ENCODE data around the gene HSD17B1. TPM values are rescaled to one million over a fixed set of nuclear protein-coding genes. Genes with fewer than 3 reads are reported as not detected.
A peak's percentile ranks its signal among the peaks of the same experiment; 100 is the strongest.
"Not testable (repeated sequence)": the region's sequence is repeated elsewhere in the genome, so short reads cannot be mapped to it uniquely, and the experiment has no call there.

The HSD17B1 gene
- total RNA-seq, 1 donor from 2014 or later, result 1.2 TPM

- ChIA-PET POLR2A (interaction anchor here (1.1 to 2.7 kb wide), 5 partner anchors 10 to 56 kb away, joined by 4 to 33 read pairs (median 26); partner anchors contain the start of genes MLX, NAGLU, PSMC3IP and RETREG3), CTCF (interaction anchor here (2.2 kb wide), 1 partner anchor 25 kb away, joined by 11 read pairs; the partner anchor contains the start of gene PSMC3IP)
- Mint-ChIP-seq H3K27ac (peak overlapping the region; percentile 93), H3K4me1 (peaks cover 35% of the 10 kb centered on the region), H3K9me3 (no peaks in the 10 kb centered on the region), H3K27me3 (no peaks in the 10 kb centered on the region), H3K36me3 (ENCODE audit: low read depth) (peaks cover 2% of the 10 kb centered on the region), H3K4me3 (peak overlapping the region; percentile 93)
- no peak for DNase-seq
- ATAC-seq (ENCODE audit: low read depth), result no peak
- no peak for TF ChIP-seq CTCF (IDR thresholded peaks at IDR 0.05)
- intact Hi-C loops (cut with micrococcal nuclease), result no loop called here
Measured at GRCh38 chr17:42553161-42553818, 567 bp downstream of the HSD17B1 start.

- peaks cover 2% of the 10 kb centered on the region for H3K36me3 Mint-ChIP-seq (ENCODE audit: low read depth)
- DNase-seq (no peak), ATAC-seq (ENCODE audit: low read depth) (no peak)
- H3K27me3 Mint-ChIP-seq, result no peaks in the 10 kb centered on the region
- peak overlapping the region; percentile 93 for H3K27ac Mint-ChIP-seq
- intact Hi-C loops (cut with micrococcal nuclease), result loop anchor here (1.0 kb wide), 4 partner anchors 8 to 55 kb away; partner anchors contain the start of genes COASY, NAGLU, RETREG3 and TUBG1
- H3K9me3 Mint-ChIP-seq, result no peaks in the 10 kb centered on the region
- peaks cover 32% of the 10 kb centered on the region for H3K4me1 Mint-ChIP-seq
- POLR2A ChIA-PET, result interaction anchor here (0.8 to 2.7 kb wide), 18 partner anchors 8 to 808 kb away, joined by 3 to 33 read pairs (median 4); partner anchors contain the start of genes BECN1, MLX, NAGLU and PSMC3IP
- H3K4me3 Mint-ChIP-seq, result peak overlapping the region; percentile 93
- CTCF ChIA-PET, result interaction anchor here (2.2 kb wide), 1 partner anchor 24 kb away, joined by 11 read pairs; the partner anchor contains the start of gene PSMC3IP
- no peak for TF ChIP-seq CTCF (IDR thresholded peaks at IDR 0.05)
Measured at GRCh38 chr17:42553866-42554249, 1.1 kb downstream of the HSD17B1 start.

- no peaks in the 10 kb centered on the region for H3K9me3 Mint-ChIP-seq
- DNase-seq (peak; percentile 88), ATAC-seq (ENCODE audit: low read depth) (peak; percentile 89)
- H3K4me1 Mint-ChIP-seq, result peaks cover 27% of the 10 kb centered on the region
- intact Hi-C loops (cut with micrococcal nuclease), result loop anchor here (1.0 kb wide), 4 partner anchors 8 to 55 kb away; partner anchors contain the start of genes COASY, NAGLU, RETREG3 and TUBG1
- H3K4me3 Mint-ChIP-seq, result peak overlapping the region; percentile 93
- no peak for TF ChIP-seq CTCF (IDR thresholded peaks at IDR 0.05)
- peaks cover 2% of the 10 kb centered on the region for H3K36me3 Mint-ChIP-seq (ENCODE audit: low read depth)
- CTCF ChIA-PET, result interaction anchor here (2.2 kb wide), 1 partner anchor 24 kb away, joined by 11 read pairs; the partner anchor contains the start of gene PSMC3IP
- peak overlapping the region; percentile 93 for H3K27ac Mint-ChIP-seq
- POLR2A ChIA-PET, result interaction anchor here (0.6 to 2.7 kb wide), 34 partner anchors 9 to 807 kb away, joined by 3 to 33 read pairs (median 4); partner anchors contain the start of genes BECN1, COA3, MLX and NAGLU
- no peaks in the 10 kb centered on the region for H3K27me3 Mint-ChIP-seq
Measured at GRCh38 chr17:42554250-42555121, 1.8 kb downstream of the HSD17B1 start.

GRCh38 chr17:42555122-42555622, 2.4 kb downstream of the HSD17B1 start:
- no peak for DNase-seq
- Mint-ChIP-seq H3K27ac (peak overlapping the region; percentile 93), H3K36me3 (ENCODE audit: low read depth) (peaks cover 2% of the 10 kb centered on the region), H3K9me3 (no peaks in the 10 kb centered on the region), H3K4me3 (peak overlapping the region; percentile 93), H3K4me1 (peaks cover 27% of the 10 kb centered on the region), H3K27me3 (no peaks in the 10 kb centered on the region)
- ChIA-PET CTCF (interaction anchor here (2.2 kb wide), 1 partner anchor 23 kb away, joined by 11 read pairs; the partner anchor contains the start of gene PSMC3IP), POLR2A (interaction anchor here (0.6 to 2.7 kb wide), 30 partner anchors 8 to 807 kb away, joined by 3 to 33 read pairs (median 4); partner anchors contain the start of genes BECN1, COA3, MLX and NAGLU)
- intact Hi-C loops (cut with micrococcal nuclease), result no loop called here
- peak; percentile 4 for ATAC-seq (ENCODE audit: low read depth)
- no peak for TF ChIP-seq CTCF (IDR thresholded peaks at IDR 0.05)

GRCh38 chr17:42555961-42556617, 3.4 kb downstream of the HSD17B1 start:
- H3K27me3 Mint-ChIP-seq; ATAC-seq (ENCODE audit: low read depth); H3K27ac Mint-ChIP-seq; H3K9me3 Mint-ChIP-seq; H3K36me3 Mint-ChIP-seq (ENCODE audit: low read depth); intact Hi-C loops (cut with micrococcal nuclease); CTCF ChIA-PET; DNase-seq; H3K4me3 Mint-ChIP-seq: not testable (repeated sequence)
- H3K4me1 Mint-ChIP-seq, result peaks cover 30% of the 10 kb centered on the region
- POLR2A ChIA-PET, result interaction anchor here (2.7 kb wide), 1 partner anchor 11 kb away, joined by 33 read pairs; the partner anchor contains the start of gene MLX
